GM19193 (cell line): ENCODE results near the gene HLA-DQA1.

Experiments
- POLR2A ChIP-seq: IDR thresholded peaks from 4 replicates; pipeline ENCODE4 v1.6.1; 2011; ENCODE audit not compliant: insufficient read depth, insufficient read length; ENCODE audit errors: extremely low read depth

Gene HLA-DQA1

DNA sequence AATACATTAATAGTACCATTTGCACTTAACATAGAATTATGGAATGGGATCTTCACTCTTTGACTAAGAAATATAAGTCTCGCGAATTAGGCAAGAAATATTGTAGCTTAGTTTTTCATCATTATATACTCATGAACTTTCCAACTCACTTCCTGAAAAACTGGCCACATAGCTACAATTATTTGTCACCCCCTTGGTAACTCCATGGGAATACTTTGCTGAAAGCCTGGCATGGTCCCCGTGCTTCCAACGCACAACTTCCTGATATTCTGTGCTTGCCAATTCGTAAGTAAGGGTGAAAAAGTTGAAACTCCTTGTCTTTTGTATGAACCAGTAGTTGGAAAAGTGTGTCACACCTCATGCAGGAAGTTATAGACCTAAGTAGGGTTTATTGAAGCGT, 23.7 kb upstream of the HLA-DQA1 start:
- TF ChIP-seq POLR2A, result no peak

DNA sequence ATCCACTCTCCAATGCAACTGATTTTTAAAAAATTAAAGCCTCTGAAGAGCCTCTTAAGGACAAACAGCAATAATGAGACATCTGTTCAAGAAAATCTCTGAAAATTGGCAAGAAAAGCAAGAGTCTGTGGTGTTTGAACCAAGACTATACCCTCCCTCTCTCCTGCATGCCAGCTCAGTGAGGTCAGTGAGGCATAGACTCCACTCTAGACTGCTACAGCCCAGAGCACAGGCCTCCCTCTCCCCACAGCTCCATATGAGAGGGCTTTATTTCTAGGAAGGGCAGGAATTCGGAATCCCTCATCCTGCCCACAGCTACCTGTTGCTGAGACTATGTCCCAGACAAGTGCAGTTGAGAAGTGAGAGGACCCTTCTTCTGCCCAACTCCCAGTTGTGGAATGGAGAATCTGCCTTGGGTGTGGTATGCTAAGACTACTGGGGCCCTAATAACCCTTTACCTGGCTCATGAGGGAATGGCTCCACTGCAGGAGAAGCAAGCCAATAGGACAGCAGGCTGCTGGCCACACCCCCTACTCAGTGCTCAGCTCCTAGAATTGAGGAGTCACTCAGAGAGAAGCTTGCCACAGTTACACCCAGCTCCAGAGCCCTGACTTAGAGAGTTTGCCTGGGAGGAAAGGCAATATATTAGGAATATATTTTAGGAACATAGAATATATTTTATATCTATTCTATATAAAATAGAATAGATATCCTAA, 22.7 kb upstream of the HLA-DQA1 start:
- TF ChIP-seq POLR2A, result no peak

DNA sequence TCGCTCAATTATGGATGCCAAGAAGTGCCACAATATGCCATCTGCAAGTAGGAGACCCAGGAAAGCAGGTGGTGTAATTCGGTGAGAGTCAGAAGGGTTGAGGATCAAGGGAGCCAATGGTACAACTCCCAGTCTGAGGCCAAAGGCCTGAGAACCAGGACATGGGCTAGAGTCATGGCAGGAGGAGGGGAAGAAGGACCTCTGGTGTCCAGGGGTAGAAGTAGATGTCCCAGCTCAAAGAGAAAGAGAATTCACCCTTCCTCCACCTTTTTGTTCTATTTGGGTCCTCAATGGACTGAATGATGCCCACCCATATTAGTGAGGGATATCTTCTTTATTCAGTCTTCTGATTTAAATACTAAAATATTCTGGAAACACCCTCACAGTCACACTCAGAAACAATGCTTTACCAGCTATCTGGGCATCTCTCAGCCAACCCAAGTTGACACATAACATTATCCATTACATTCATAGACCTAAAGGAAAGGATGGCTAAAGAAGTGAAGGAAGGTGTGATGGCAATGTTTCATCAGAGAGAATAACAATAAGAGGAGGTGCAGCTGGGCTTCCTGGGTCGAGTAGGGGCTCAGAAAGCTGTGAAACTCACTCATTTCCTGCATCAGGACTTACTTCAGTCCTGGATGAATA, 21.2 kb upstream of the HLA-DQA1 start:
- TF ChIP-seq POLR2A, result no peak

DNA sequence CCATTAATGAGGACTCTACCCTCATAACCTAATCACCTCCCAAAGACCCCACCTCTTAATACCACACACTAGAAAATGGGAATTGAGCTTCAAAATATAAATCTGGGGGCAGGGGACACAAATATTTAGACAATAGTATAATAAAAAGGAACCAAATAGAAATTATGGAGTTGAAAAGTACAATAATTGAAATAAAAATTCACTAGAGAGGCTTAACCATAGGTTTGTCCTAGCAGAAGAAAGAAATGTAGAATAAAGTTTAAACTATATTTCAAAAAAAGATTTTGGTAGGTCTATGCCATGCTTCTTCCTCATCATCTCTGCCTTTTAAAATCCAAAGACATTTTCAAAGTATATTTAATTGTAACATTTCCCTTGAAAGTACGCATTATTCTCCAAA, 19.5 kb upstream of the HLA-DQA1 start:
- TF ChIP-seq POLR2A, result no peak

DNA sequence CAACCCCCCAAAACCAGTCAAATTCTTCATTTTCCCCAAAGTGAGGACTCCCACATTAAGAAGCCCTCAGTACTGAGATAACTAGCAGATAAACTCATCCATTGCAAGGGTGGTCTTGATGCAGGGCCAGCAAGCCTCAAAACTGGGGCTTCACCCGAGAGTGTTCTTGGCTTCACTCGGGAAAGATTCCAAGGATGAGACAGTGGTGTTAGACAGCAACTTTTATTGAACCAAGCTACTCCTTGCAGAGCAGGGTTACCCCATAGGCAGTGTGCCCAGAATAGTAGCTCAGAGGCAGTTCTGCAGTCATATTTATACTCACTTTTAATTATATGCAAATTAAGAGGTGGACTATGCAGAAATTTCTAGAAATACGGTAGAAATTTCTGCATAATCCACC, 15.8 kb upstream of the HLA-DQA1 start:
- TF ChIP-seq POLR2A, result no peak

DNA sequence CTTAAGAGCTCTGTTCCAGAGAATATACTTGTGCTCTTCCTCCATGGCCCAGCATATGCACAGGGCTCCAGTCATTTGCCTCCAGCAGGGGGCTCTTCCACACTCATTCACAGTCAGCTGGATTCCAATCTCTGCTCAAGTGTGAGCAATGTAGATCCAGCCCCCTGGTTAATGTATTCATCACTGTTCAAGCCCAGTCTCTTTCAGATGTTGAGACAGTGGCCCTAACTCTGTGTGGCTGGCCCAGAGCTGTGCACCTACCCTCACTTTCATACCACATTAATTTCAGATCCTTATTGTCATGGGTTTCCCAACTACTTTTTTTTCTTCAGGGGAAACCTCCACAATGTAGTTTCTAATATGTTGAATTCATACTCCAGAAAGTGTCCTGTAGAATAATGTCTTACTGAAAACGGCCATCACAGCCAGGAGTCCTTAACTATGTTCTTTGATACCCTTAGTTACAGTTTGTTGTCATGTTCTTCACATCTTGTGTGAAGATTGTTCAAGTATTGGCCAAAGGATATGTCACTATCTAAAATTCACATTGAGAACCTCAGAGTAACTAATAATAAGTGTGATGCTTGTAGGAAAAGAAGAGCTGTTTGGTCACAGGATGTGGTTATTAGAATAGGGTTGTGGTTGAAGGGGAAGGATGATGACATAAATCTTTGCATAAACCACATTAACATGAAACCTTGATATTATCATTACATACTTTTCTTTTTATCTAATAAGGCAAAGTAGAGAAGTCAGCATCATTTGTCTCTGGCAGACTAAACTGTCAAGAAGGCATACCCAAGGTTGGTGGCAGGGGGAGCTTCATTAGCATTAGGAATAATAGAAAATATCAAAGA, 14.4 kb upstream of the HLA-DQA1 start:
- no peak for TF ChIP-seq POLR2A

DNA sequence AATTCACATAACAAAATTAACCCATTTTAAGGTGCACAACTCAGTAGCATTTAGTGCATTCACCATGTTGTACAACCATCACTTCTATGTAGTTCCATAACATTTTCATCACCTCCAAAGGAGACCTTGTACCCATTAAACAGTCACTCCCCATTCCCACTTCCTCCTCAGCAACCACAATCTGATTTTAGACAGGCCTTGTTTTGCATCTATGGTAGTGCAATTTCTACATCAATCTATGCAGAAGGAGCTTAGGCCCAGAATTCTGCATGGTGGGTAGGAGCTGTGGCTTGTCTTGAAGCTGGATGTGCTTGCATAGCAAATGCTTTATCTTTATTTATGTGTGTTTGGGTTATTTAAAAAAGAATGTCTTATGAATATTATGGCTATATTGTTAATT, 13.5 kb upstream of the HLA-DQA1 start:
- TF ChIP-seq POLR2A, result no peak

DNA sequence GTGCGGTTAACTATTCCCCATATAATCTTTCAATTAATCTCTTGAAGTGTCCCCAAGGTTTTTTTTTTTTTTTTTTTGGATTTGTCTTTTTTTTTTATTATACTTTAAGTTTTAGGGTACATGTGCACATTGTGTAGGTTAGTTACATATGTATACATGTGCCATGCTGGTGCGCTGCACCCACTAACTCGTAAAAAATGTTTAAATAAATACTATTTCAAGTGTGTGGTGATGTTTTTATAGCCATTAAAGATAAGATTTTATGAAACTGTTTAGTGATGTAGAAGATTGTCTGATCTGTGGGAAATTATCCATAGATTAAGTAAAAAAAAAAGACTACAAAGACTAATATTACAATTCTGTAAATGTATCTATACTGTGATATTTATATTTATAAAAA, 12.6 kb upstream of the HLA-DQA1 start:
- TF ChIP-seq POLR2A, result no peak

DNA sequence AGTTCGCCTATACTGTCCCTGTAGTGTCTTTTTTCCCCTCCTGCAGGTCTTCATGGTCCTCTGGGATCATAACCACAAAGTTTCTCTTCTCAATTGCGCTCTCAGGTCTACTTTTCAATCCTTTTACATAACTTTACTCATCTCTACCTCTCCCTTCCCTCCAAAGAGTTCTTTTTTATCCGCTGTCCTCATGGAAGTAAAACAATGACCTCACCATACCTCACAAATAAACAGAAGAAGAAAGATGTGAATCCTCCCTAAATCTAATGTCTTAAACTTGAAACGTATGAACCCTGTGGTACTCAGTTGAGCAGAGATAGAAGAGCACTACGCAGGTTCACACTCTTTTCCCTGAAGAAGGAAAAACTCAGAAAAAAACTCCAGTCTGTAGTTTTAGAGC, 12.1 kb upstream of the HLA-DQA1 start:
- TF ChIP-seq POLR2A, result no peak

DNA sequence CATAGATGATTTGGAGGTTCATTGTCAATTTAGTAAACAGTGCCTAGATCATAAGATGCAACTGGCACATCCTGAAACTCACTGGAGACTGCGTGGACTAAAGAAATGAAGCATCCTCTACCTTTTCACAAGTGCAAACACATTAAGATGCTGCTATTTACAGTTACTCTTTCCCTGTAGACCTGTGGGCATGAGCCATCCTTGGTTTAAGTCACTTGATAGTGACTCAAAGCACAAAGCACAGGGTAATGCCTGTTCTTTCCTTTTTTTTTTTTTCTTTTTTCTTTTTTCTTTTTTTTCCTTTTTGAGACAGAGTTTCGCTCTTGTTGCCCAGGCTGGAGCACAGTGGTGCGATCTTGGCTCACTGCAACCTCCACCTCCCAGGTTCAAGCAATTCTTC, 10.0 kb upstream of the HLA-DQA1 start:
- no peak for TF ChIP-seq POLR2A

DNA sequence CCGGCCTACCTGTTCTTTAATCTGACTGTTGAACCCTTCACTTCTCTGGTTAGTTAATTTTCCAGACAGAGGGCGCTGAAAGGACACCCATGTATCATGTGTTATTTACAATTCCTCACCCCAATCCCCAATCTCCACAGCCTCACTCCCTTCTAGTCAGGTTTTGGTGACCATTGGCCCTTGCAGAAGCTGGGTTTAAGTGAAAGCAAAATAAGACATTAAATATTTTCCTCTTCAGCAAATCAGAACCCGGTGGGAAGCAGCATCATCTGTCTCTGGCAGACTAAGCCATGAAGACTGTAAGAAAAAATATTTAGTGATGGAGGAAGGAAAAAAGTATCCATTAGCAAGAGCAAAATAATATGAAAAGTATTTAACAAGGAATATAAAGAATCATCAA, 9.4 kb upstream of the HLA-DQA1 start:
- TF ChIP-seq POLR2A, result no peak

DNA sequence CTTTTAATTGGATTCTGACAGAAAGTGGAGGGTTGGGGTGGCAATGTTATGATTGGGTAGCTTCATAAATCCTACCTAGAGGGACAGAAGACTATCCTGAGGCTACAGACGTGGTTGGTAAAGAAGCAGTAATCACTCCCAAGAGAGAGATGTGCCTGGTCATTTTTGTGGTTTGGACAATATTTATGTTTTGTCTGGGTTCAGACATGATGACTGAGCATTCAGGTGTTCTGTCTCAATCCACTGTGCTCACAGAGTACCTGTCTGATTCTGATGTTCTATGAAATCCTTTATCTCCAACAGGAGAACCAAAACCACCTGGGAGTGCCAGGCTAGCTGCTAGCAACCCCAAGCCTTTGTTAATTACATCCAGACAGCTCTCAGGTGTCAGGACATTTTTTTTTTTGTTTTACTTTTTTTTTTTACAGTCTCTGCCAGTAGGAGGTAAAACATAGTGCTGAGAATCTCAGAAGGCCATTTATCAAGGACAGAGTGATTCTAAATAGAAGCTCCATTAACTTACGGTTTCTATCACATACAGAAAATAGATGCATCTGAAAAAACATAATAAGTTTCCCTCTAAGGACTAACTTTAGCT, 1.6 kb upstream of the HLA-DQA1 start:
- no peak for TF ChIP-seq POLR2A

DNA sequence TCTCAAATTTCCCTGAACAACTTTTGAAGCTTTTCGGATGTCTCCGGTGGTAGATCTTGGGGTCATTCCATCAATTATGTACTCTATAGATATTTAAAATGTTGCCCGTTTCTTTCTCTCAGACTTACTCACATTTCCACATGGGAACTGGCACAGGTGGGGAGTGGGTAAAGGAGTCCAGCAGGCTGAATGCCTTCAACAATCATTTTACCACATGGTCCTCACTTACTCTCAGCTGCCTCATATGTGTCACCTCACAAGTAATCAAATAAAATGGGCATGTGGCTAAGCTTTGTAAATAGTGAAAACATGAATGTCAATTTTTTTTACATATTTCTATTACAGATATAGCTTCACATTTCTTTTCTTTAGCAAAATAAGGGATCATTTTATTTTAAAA, 677 bp downstream of the HLA-DQA1 start:
- TF ChIP-seq POLR2A, result no peak

DNA sequence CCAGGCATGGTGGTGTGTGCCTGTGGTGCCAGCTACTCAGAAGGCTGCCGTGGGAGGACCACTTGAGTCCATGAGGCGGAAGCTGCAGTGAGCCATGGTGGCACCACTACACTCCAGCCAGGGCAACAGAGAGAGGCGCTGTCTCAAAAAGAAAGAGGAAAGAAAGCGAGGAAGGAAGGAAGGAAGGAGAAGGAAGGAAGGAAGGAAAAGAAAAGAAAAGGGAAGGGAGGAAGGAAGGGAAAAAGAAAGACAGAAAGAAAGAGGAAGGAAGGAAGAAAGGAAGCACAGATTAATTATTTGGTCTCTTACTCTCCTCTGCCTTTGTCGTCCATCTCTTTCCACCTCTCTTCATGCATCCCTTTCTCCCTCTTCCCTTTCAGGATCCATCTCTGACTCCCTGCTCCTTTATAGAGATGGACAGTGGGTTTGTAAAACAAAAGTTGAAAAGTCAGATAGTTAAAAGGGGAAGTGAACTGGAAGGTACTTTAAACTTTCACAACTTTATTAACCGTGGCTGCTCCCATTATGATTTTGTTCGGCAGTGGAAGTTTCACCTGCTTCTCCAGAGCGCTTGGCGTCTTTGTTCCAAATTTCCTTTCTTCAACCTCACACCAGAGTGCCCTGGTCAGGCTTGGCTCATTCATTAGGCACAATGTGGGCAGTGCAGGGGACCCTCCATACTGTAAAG, 1.5 kb downstream of the HLA-DQA1 start:
- no peak for TF ChIP-seq POLR2A
